GM23248 (cell line): ENCODE data around the gene UPF1. TPM values are rescaled to one million over a fixed set of nuclear protein-coding genes. Genes with fewer than 3 reads are reported as not detected.
A peak's percentile ranks its signal among the peaks of the same experiment; 100 is the strongest.

Experiments
- DNase-seq: peaks from one replicate; pipeline ENCODE4 v3.0.0-alpha.2; 2015
- H2AFZ ChIP-seq: fragments of 200-600 bp; sonication (generic); 2 replicates; pipeline ENCODE4 v1.6.1; 2016; ENCODE audit warnings: antibody characterized with exemption
- H3F3A ChIP-seq: fragments of 200-600 bp; sonication (generic); 2 replicates; pipeline ENCODE4 v1.6.1; 2016; ENCODE audit warnings: mild to moderate bottlenecking, antibody characterized with exemption, mixed run types; ENCODE audit not compliant: insufficient read depth
- H3K27ac ChIP-seq: fragments of 200-600 bp; sonication (generic); 2 replicates; pipeline ENCODE4 v1.5.1; 2016; ENCODE audit warnings: mild to moderate bottlenecking
- H3K27me3 ChIP-seq: fragments of 200-600 bp; sonication (generic); replicated peaks from 2 replicates; pipeline ENCODE4 v1.6.1; 2016; ENCODE audit warnings: mild to moderate bottlenecking; ENCODE audit not compliant: insufficient read depth
- H3K36me3 ChIP-seq: fragments of 200-600 bp; sonication (generic); 2 replicates; pipeline ENCODE4 v1.6.1; 2016; ENCODE audit warnings: low read depth, mild to moderate bottlenecking
- H3K4me1 ChIP-seq: fragments of 200-600 bp; sonication (generic); 2 replicates; pipeline ENCODE4 v1.6.1; 2016; ENCODE audit warnings: mild to moderate bottlenecking; ENCODE audit not compliant: insufficient read depth
- H3K4me2 ChIP-seq: fragments of 200-600 bp; sonication (generic); one replicate; pipeline ENCODE4 v1.6.1; 2016; ENCODE audit warnings: mild to moderate bottlenecking; ENCODE audit not compliant: unreplicated experiment
- H3K4me3 ChIP-seq: fragments of 200-600 bp; sonication (generic); 2 replicates; pipeline ENCODE4 v1.5.1; 2016; ENCODE audit warnings: mild to moderate bottlenecking
- H3K79me2 ChIP-seq: fragments of 200-600 bp; sonication (generic); 2 replicates; pipeline ENCODE4 v1.6.1; 2016; ENCODE audit warnings: mild to moderate bottlenecking; ENCODE audit not compliant: insufficient read depth
- H3K9ac ChIP-seq: fragments of 200-600 bp; sonication (generic); 2 replicates; pipeline ENCODE4 v1.6.1; 2016; ENCODE audit warnings: mild to moderate bottlenecking
- H3K9me2 ChIP-seq: fragments of 200-600 bp; sonication (generic); 2 replicates; pipeline ENCODE4 v1.6.1; 2016; ENCODE audit warnings: mixed run types, mild to moderate bottlenecking, moderate library complexity; ENCODE audit not compliant: insufficient read depth
- H3K9me3 ChIP-seq: fragments of 200-600 bp; sonication (generic); one replicate; pipeline ENCODE4 v1.6.1; 2017; ENCODE audit warnings: low read depth
- H4K20me1 ChIP-seq: fragments of 200-600 bp; sonication (generic); 2 replicates; pipeline ENCODE4 v1.6.0; 2016; ENCODE audit not compliant: insufficient read depth
- EZH2 ChIP-seq: fragments of 200-600 bp; sonication (generic); IDR thresholded peaks from 2 replicates; pipeline ENCODE4 v1.6.1; 2018; ENCODE audit warnings: antibody characterized with exemption, mild to moderate bottlenecking; ENCODE audit not compliant: insufficient read depth, poor library complexity, severe bottlenecking
- EZH2phosphoT487 ChIP-seq: fragments of 200-600 bp; sonication (generic); IDR thresholded peaks from 2 replicates; pipeline ENCODE4 v1.6.1; 2018; ENCODE audit warnings: antibody characterized with exemption, moderate library complexity, mild to moderate bottlenecking, low read depth; ENCODE audit not compliant: insufficient read depth
- WGBS, 2 experiments: methylation state at CpG; one replicate each; pipeline ENCODE4 v1.1.6; 2015 to 2017; ENCODE audit warnings: low lambda C conversion rate in 2 of 2, low coverage in 1 of 2; ENCODE audit errors: missing lambda C conversion rate in 2 of 2; 5-methylcytosine and 5-hydroxymethylcytosine counted together
- in situ Hi-C: fragments of 300-500 bp; cut with MboI; formaldehyde crosslinking; loops from 2 replicates; pipeline ENCODE4 v1.15.0; 2020
- polyA plus RNA-seq: library from polyadenylated mRNA; unstranded; fragments of >200 nt; fragmentation: Nextera tagmentation; extraction: Ambion mirVana; gene quantifications from 2 replicates; pipeline ENCODE4 v1.2.1, GENCODE V29; 2016
- total RNA-seq: library from RNA; depleted of rRNA; stranded (reverse); fragments of >200 nt; shearing (Covaris generic); gene quantifications from 2 replicates; pipeline ENCODE4 v1.2.3, GENCODE V29; 2014

UPF1 gene
- total and polyA plus RNA-seq, 2 experiments from 2014 or later: 4.3 to 57.4 TPM

DNA sequence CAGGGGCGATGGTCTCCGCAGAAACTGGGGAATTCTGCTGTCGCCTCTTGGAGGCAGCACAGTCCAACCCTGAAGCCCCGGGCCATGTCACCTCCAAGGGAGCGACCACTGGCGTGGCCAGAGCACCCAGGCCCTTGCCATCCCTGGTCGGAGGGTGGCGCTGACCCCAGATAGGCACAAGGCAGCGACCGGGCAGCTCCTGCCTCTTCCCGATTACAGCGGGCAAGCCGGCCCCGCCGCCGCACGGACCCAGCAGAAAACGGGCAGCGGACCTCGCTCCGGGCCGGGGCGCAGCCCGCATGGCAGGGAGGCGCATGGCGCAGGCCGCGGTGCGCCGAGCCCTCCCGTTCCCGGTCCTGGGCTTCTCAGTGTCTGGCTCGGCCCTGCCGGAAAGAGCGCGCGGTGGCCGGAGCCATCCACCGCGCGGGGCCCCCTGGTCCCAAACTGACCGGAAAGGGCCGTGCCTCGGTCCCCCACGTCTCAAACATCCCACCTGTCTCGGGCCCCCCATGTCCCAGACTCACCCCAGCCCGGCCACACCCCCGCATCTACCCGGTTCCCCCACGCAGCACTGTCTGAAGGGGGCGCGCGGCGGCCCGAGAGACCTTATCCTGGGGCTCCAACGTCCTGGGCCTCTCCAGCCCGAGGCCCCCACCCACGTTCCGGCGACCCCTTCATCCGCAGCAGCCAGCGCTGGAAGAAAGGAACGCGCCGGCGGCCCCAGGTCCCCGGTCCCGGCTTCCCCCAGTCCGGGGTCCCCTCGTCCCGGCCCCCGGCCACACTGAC lies 63.5 kb downstream of the UPF1 start:
- Histone ChIP-seq H2AFZ (peak overlapping the region; percentile 58), H3K27me3 (no peaks in the 10 kb centered on the region), H3K27ac (no peak overlapping the region), H3K36me3 (no peaks in the 10 kb centered on the region), H3F3A (no peaks in the 10 kb centered on the region), H3K9me3 (no peaks in the 10 kb centered on the region), H3K4me1 (no peaks in the 10 kb centered on the region), H3K4me3 (peak overlapping the region; percentile 64), H4K20me1 (no peaks in the 10 kb centered on the region), H3K9me2 (no peaks in the 10 kb centered on the region), H3K79me2 (no peaks in the 10 kb centered on the region), H3K4me2 (peak overlapping the region; percentile 58), H3K9ac (no peak overlapping the region)
- DNase-seq: peak; percentile 59
- 0 to 1% methylated on average over 17 to 55 of the region's 72 CpGs for WGBS, 2 experiments
- in situ Hi-C loops: no loop called here
- no peak for TF ChIP-seq EZH2
- no peak for TF ChIP-seq EZH2phosphoT487

DNA sequence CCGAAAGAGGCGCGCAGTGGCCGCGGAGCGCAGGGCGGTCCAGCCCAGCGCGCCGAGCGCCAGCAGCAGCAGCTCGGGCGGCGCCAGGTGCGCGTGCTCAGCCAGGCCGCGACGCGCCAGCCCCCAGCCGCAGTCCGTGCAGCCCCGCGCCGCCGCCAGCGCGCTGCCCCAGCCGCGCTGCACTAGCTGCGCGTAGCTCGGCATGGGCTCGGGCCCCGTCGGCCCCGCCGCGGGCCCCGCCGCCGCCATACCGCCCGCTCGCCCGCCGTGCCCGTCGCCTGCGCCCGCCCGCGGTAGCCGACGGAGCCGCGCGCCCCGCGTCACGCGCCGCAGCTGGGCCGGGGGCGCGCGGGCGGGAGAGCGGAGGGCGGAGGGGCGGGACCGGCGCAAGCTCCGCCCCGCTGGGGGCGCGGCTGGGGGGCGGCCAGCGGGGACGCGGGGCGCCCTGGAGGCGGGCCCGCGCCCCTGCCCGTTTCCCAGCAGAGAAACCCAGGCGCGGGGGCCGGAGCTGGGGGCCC lies 64.1 kb downstream of the UPF1 start, which contains the start of gene CERS1:
CERS1 (minus strand) TSS at position 335 of the 518 bp plus-strand sequence; CDS start at position 249, 86 bp downstream.
- H3K79me2 ChIP-seq: no peaks in the 10 kb centered on the region
- TF ChIP-seq EZH2phosphoT487 (no peak), EZH2 (no peak)
- in situ Hi-C loops: no loop called here
- peak; percentile 54 for DNase-seq
- no peaks in the 10 kb centered on the region for H3K36me3 ChIP-seq
- H3K9me2 ChIP-seq: no peaks in the 10 kb centered on the region
- H2AFZ ChIP-seq: peak within 1 kb of the TSS; percentile 58
- H3F3A ChIP-seq: no peaks in the 10 kb centered on the region
- H3K27me3 ChIP-seq: no peaks in the 10 kb centered on the region
- no peaks in the 10 kb centered on the region for H3K4me1 ChIP-seq
- peak within 1 kb of the TSS; percentile 58 for H3K4me2 ChIP-seq
- no peaks in the 10 kb centered on the region for H4K20me1 ChIP-seq
- H3K27ac ChIP-seq: no peak within 1 kb of the TSS
- WGBS, 2 experiments: 2 to 3% methylated on average over 16 to 58 of the region's 89 CpGs
- H3K9me3 ChIP-seq: no peaks in the 10 kb centered on the region
- no peak within 1 kb of the TSS for H3K9ac ChIP-seq
- peak within 1 kb of the TSS; percentile 64 for H3K4me3 ChIP-seq

DNA sequence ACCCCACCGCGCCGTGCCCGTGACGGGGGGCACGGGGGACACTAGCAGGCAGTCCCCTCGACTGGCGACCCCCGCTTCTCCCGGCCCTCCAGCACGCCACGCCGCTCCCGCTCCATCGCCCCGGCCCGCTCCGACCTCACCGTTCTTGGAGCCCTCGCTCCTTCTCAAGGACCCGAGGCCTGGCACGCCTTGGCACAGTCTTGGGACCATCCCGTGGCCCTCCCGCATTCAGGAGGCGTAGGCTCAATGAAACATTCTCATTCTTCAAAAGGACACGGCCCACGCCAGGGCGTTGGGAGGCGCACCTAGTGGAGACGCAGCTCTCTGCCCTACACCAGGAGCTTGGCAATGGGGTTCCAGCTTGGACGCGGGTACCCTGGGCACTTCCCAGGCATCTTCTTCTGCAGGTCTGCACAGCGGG lies 64.7 kb downstream of the UPF1 start:
- in situ Hi-C loops: no loop called here
- no peak overlapping the region for H3K27ac ChIP-seq
- no peaks in the 10 kb centered on the region for H3K9me2 ChIP-seq
- H3K4me3 ChIP-seq: 0 out of 2 replicates have a peak overlapping the region, but pooled peaks have one; percentile 23
- no peak overlapping the region for H3K9ac ChIP-seq
- H3K9me3 ChIP-seq: no peaks in the 10 kb centered on the region
- H3K4me1 ChIP-seq: no peaks in the 10 kb centered on the region
- H3K27me3 ChIP-seq: no peaks in the 10 kb centered on the region
- H3K36me3 ChIP-seq: no peaks in the 10 kb centered on the region
- no peaks in the 10 kb centered on the region for H3K79me2 ChIP-seq
- TF ChIP-seq EZH2 (no peak), EZH2phosphoT487 (no peak)
- 6 to 13% methylated on average over 21 to 33 of the region's 33 CpGs for WGBS, 2 experiments
- H2AFZ ChIP-seq: no peak overlapping the region
- H4K20me1 ChIP-seq: no peaks in the 10 kb centered on the region
- H3K4me2 ChIP-seq: peak overlapping the region; percentile 25
- peak; percentile 49 for DNase-seq
- no peaks in the 10 kb centered on the region for H3F3A ChIP-seq

DNA sequence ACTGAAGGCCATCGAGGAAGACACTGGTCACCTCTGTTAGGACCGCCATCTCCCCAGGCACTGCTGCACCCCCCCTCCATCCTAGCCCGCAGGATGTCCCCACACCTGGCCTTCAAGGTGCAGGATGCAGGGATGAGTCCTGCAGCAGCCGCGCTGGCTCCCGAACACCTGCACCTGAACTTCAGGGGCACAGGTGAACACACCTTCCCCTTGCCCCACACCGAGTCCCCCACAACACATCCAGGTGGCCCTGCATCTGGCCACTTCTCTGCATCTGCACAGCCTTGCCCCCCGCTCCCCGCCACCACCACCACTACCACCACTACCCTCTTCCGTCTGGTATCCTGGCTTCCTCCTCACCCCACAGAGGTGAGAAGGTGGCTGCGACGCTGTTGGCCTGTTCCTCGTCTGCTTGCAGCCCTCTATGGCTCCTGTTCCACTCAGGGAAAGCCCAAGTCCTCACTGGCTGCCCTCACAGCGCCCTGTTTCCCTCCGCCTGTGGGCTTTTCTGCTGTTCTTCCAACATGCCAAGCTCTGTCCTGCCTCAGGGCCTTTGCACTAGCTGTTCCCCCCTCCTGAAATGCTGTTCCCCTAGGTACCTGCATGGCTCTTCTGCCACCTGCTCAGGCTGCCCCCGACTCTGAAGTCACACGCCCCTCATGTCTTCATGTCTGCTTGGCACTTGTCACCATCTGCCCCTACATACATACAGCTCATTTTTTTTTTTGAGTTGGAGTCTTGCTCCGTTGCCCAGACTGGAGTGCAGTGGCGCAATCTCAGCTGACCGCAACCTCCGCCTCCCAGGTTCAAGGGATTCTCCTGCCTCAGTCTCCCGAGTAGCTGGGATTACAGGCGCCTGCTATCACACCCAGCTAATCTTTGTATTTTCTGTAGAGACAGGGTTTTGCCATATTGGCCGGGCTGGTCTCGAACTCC lies 65.6 kb downstream of the UPF1 start:
- in situ Hi-C loops: no loop called here
- Histone ChIP-seq H3K27me3 (no peaks in the 10 kb centered on the region), H4K20me1 (no peaks in the 10 kb centered on the region), H3F3A (no peaks in the 10 kb centered on the region), H3K9me3 (no peaks in the 10 kb centered on the region), H2AFZ (no peak overlapping the region), H3K4me2 (no peak overlapping the region), H3K36me3 (no peaks in the 10 kb centered on the region), H3K4me1 (no peaks in the 10 kb centered on the region), H3K9me2 (no peaks in the 10 kb centered on the region), H3K9ac (no peak overlapping the region), H3K4me3 (no peak overlapping the region), H3K79me2 (no peaks in the 10 kb centered on the region), H3K27ac (no peak overlapping the region)
- 84 to 87% methylated on average over 25 of the region's 25 CpGs for WGBS, 2 experiments
- TF ChIP-seq EZH2 (no peak), EZH2phosphoT487 (no peak)
- DNase-seq: no peak
